GM19372 (cell line): Measurements from ENCODE around the gene UNC50.

ENCODE experiments used
- ATAC-seq: cut with Tn5 transposase; IDR thresholded peaks from one replicate; pipeline ENCODE4 v1.9.1; 2021; ENCODE audit warnings: mild to moderate bottlenecking, low read depth, moderate library complexity; ENCODE audit not compliant: unreplicated experiment

The UNC50 gene

GRCh38 chr2:98608116-98608961 lies at the start of gene UNC50, which contains the start of gene COA5:
Gene UNC50 (plus strand): TSS chr2:98608589. CDS start chr2:98609760, 1,171 bp downstream.
Gene COA5 (minus strand): TSS chr2:98608512. CDS start chr2:98608405, 107 bp downstream.
- ATAC-seq, result peak; percentile 90

- ATAC-seq, result no peak
Observed at GRCh38 chr2:98558852-98559530, 49.4 kb upstream of the UNC50 start.

- no peak for ATAC-seq
Observed at GRCh38 chr2:98559581-98559980, 48.8 kb upstream of the UNC50 start.

GRCh38 chr2:98560256-98560771 lies 48.1 kb upstream of the UNC50 start:
- no peak for ATAC-seq

- no peak for ATAC-seq
Observed at GRCh38 chr2:98561018-98561417, 47.4 kb upstream of the UNC50 start.

GRCh38 chr2:98561902-98562695 lies 46.3 kb upstream of the UNC50 start:
- ATAC-seq, result no peak

- no peak for ATAC-seq
Observed at GRCh38 chr2:98563394-98563793, 45.0 kb upstream of the UNC50 start.

GRCh38 chr2:98564541-98565132 lies 43.8 kb upstream of the UNC50 start:
- no peak for ATAC-seq

GRCh38 chr2:98565286-98565860 lies 43.0 kb upstream of the UNC50 start:
- no peak for ATAC-seq

- no peak for ATAC-seq
Observed at GRCh38 chr2:98565941-98566340, 42.4 kb upstream of the UNC50 start.

GRCh38 chr2:98568161-98568956 lies 40.0 kb upstream of the UNC50 start:
- no peak for ATAC-seq

GRCh38 chr2:98569197-98569793 lies 39.1 kb upstream of the UNC50 start:
- ATAC-seq, result no peak

- no peak for ATAC-seq
Observed at GRCh38 chr2:98569915-98570314, 38.5 kb upstream of the UNC50 start.

GRCh38 chr2:98570356-98570755 lies 38.0 kb upstream of the UNC50 start:
- ATAC-seq, result no peak

GRCh38 chr2:98571121-98571701 lies 37.2 kb upstream of the UNC50 start:
- no peak for ATAC-seq

GRCh38 chr2:98571796-98572195 lies 36.6 kb upstream of the UNC50 start:
- no peak for ATAC-seq

GRCh38 chr2:98572211-98572610 lies 36.2 kb upstream of the UNC50 start:
- no peak for ATAC-seq

- ATAC-seq, result no peak
Observed at GRCh38 chr2:98572676-98573075, 35.7 kb upstream of the UNC50 start.
